ENCODE measurements around the gene HIPK2.

HIPK2 gene

GRCh38 chr7:139596626-139597025 lies 181.2 kb downstream of the HIPK2 start:
- peaks cover 77% of the 10 kb centered on the region for H3K36me3 ChIP-seq (replicated peaks)

DNA sequence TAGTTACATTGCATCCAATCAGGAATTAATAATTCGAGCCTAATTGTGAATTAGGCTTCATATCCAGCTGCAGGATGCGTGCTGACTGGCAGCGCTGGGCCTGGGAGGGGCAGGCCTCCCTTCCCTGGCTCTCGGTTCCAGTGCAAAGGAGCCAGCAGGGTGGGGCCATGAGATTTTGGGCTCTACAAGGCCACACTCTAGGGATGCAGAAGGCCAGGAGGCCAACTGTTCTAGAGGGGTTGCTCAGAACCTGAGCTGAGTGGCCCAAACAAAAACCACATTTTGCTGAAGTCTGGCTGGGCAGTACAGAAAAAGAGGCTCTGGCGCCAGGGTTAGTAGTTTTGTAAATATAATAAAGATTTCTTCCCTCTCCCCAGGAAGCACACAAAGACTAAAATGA lies 182.0 kb downstream of the HIPK2 start:
- no peak overlapping the region for H3K27ac ChIP-seq
- H3K4me3 ChIP-seq (ENCODE audit: low read depth, low read length), result no peak overlapping the region
- in situ Hi-C loops (cut with HindIII; ENCODE audit: low pct_ligation_motif_present, low sequenced_read_pairs), result no loop called here
- H3K27me3 ChIP-seq (replicated peaks), result no peaks in the 10 kb centered on the region
- peaks cover 82% of the 10 kb centered on the region for H3K36me3 ChIP-seq (replicated peaks)
- no peak for DNase-seq
- no peak for TF ChIP-seq CTCF (IDR thresholded peaks at IDR 0.05; ENCODE audit: low read depth, low read length, missing control alignments)

More at GRCh38 chr7:139596626-139597025, 181.2 kb downstream of the HIPK2 start:
- in situ Hi-C loops (cut with HindIII; ENCODE audit: low pct_ligation_motif_present, low sequenced_read_pairs), result no loop called here
- Histone ChIP-seq H3K27ac (no peak overlapping the region), H3K27me3 (replicated peaks) (no peaks in the 10 kb centered on the region), H3K4me3 (ENCODE audit: low read depth, low read length) (no peak overlapping the region)
- no peak for DNase-seq
- no peak for TF ChIP-seq CTCF (IDR thresholded peaks at IDR 0.05; ENCODE audit: low read depth, low read length, missing control alignments)

DNA sequence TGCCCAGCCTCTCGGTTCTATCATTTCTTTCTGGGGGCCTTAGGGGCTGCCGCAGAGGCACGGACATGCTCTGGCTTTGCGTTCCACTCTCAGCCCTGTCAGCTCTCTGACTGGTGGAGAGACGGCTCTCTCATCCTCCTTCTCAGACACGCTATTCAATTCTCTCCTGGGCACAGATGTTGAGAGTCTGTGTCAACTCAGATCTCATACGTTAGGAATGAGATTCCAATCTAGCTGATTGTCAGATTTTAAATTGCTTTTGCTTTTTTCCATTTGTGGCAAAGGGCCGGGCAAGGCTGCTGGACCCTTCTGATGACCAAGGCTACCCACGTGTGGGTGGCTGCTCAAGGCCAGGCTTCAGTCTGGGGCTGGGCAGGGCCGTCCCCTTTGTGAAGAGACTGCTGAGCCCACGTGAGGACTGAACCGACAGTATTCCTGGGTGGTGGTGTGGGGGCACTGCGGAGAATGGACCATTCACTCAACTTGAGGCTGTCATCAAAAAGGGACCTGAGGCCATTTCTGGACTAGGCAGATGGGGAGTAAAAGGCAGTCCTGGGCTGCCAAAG lies 182.8 kb downstream of the HIPK2 start:
- H3K27ac ChIP-seq, result no peak overlapping the region
- H3K4me3 ChIP-seq (ENCODE audit: low read depth, low read length), result no peak overlapping the region
- DNase-seq, result no peak
- no peak for TF ChIP-seq CTCF (IDR thresholded peaks at IDR 0.05; ENCODE audit: low read depth, low read length, missing control alignments)
- H3K36me3 ChIP-seq (replicated peaks), result peaks cover 84% of the 10 kb centered on the region
- no peaks in the 10 kb centered on the region for H3K27me3 ChIP-seq (replicated peaks)
- in situ Hi-C loops (cut with HindIII; ENCODE audit: low pct_ligation_motif_present, low sequenced_read_pairs), result no loop called here

DNA sequence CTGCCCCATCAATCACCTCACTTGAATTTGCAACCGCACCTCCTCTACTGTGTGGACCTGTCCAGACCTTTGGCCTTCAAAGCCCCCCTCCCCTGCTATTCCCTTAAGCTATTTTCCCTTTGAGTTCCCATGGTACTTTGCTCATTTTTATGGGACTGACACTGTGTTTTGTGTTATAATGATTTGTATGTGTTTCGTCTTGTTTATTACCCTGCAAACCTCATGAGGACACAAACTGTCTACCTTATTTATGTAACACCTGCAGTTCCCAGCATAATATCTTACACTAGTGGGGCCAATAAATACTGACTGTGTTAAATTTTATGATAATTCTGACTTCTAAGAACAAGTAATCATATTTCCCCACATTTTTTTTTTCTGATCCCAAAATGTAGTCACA lies 183.7 kb downstream of the HIPK2 start:
- Histone ChIP-seq H3K36me3 (replicated peaks) (peaks cover 85% of the 10 kb centered on the region), H3K4me3 (ENCODE audit: low read depth, low read length) (no peak overlapping the region), H3K27me3 (replicated peaks) (no peaks in the 10 kb centered on the region), H3K27ac (no peak overlapping the region)
- no peak for TF ChIP-seq CTCF (IDR thresholded peaks at IDR 0.05; ENCODE audit: low read depth, low read length, missing control alignments)
- no peak for DNase-seq
- in situ Hi-C loops (cut with HindIII; ENCODE audit: low pct_ligation_motif_present, low sequenced_read_pairs), result no loop called here

DNA sequence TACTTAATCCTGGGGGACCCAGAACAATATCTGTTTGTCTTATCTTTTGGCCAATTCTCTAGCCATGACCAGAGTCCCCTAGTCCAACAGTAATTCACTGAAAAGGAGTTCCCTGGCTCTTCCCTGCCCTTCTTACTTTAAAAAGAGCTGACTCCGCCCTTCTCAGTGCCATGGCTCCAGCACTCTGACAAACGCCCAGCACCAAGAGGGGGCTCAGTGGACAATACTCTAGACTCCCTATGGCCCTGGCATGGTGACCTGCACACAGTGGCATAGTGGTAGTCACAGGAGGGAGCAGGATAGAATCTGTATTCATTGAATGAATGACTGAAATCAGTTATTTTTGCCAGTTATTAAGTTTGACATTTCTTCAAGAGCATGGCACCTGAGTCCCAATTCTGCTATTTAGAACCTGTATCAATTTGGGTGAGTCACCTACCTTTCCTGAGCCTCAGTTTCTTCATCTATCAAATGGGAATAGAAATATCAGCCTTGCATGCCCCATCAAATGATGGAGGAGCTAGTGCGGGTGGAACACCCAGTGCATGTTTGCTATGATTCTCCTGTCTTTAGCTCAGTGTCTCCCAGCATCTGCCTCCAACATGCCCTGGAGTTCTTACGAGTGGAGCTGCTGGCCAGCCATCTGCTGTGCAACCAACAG lies 184.9 kb downstream of the HIPK2 start:
- in situ Hi-C loops (cut with HindIII; ENCODE audit: low pct_ligation_motif_present, low sequenced_read_pairs), result no loop called here
- no peak for DNase-seq
- TF ChIP-seq CTCF (IDR thresholded peaks at IDR 0.05; ENCODE audit: low read depth, low read length, missing control alignments), result no peak
- Histone ChIP-seq H3K4me3 (ENCODE audit: low read depth, low read length) (no peak overlapping the region), H3K27me3 (replicated peaks) (no peaks in the 10 kb centered on the region), H3K27ac (no peak overlapping the region), H3K36me3 (replicated peaks) (peaks cover 80% of the 10 kb centered on the region)
